ENCODE results near the gene MRPL55. TPM values are rescaled to one million over a fixed set of nuclear protein-coding genes. Genes with fewer than 3 reads are reported as not detected.

Gene MRPL55
- polyA plus RNA-seq, 1 donor (not counting 4 experiments of a cell fraction or from before 2014, with no cell fraction given) = 28.4 TPM

DNA sequence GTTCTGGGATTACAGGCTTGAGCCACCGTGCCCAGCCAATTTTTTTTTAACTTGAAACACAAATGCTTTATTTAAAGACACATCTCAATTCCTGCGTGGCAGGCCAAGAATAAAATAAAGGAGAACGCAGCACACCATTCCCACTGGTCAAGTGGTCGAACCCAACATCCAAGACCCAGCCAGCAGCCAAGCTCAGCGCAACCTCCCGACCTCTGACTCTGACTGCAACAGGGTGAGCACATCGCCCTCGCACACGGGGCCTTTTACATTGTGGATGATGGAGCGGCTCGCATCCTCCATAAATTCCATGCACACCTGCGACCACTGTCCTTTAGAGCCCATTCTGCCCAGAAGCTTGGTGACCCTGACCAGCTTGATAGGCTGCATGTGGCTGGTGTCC is 25.5 kb upstream of the MRPL55 start:
- DNase-seq (ENCODE audit: low read depth, low spot score) = no peak
- Histone ChIP-seq H3K4me1 (ENCODE audit: control insufficient read depth, extremely low read depth, insufficient read depth, low read length) (peaks cover 13% of the 10 kb centered on the region), H3K36me3 (ENCODE audit: control insufficient read depth in 2 of 2, extremely low read depth in 1 of 2, insufficient read depth in 2 of 2, low read length in 2 of 2) (no peaks in the 10 kb centered on the region), H3K9me1 (ENCODE audit: control insufficient read depth, extremely low read depth, insufficient read depth, low read length) (no peaks in the 10 kb centered on the region), H3K9ac (ENCODE audit: control insufficient read depth, extremely low read depth, insufficient read depth, low read length) (no peak overlapping the region), H3K9me3 (ENCODE audit: control insufficient read depth, low read depth, low read length) (no peaks in the 10 kb centered on the region), H3K27me3 (ENCODE audit: control insufficient read depth, extremely low read depth, insufficient read depth, low read length) (no peaks in the 10 kb centered on the region), H4K20me1 (ENCODE audit: control insufficient read depth, extremely low read depth, insufficient read depth, low read length) (no peaks in the 10 kb centered on the region), H3K4me2 (ENCODE audit: control insufficient read depth, extremely low read depth, insufficient read depth, low read depth, low read length) (no peak overlapping the region), H2AFZ (ENCODE audit: control insufficient read depth, low read length) (no peak overlapping the region), H3K4me3 (ENCODE audit: control insufficient read depth in 2 of 3, extremely low read depth in 1 of 3, insufficient read depth in 2 of 3, low read depth in 1 of 3, low read length in 3 of 3) (no peak overlapping the region), H3K27ac (ENCODE audit: control insufficient read depth, insufficient read depth, low read length) (no peak overlapping the region), H3K79me2 (ENCODE audit: control insufficient read depth, insufficient read depth, low read length) (no peaks in the 10 kb centered on the region)
- dilution Hi-C loops (cut with MboI; ENCODE audit: extremely low pct_ligation_motif_present, low sequenced_read_pairs) = no loop called here
- no peak for TF ChIP-seq EZH2 (IDR thresholded peaks at IDR 0.05; ENCODE audit: low read length)
- FAIRE-seq = no peak

GRCh38 chr1:228131766-228132165 is 22.7 kb upstream of the MRPL55 start:
- Histone ChIP-seq H3K9ac (ENCODE audit: control insufficient read depth, extremely low read depth, insufficient read depth, low read length) (no peak overlapping the region), H4K20me1 (ENCODE audit: control insufficient read depth, extremely low read depth, insufficient read depth, low read length) (no peaks in the 10 kb centered on the region), H3K9me1 (ENCODE audit: control insufficient read depth, extremely low read depth, insufficient read depth, low read length) (no peaks in the 10 kb centered on the region), H3K4me2 (ENCODE audit: control insufficient read depth, extremely low read depth, insufficient read depth, low read depth, low read length) (peak overlapping the region; percentile 72), H3K9me3 (ENCODE audit: control insufficient read depth, low read depth, low read length) (no peaks in the 10 kb centered on the region), H2AFZ (ENCODE audit: control insufficient read depth, low read length) (peak overlapping the region; percentile 15), H3K27me3 (ENCODE audit: control insufficient read depth, extremely low read depth, insufficient read depth, low read length) (no peaks in the 10 kb centered on the region), H3K4me3 (ENCODE audit: control insufficient read depth in 2 of 3, extremely low read depth in 1 of 3, insufficient read depth in 2 of 3, low read depth in 1 of 3, low read length in 3 of 3) (no peak overlapping the region), H3K79me2 (ENCODE audit: control insufficient read depth, insufficient read depth, low read length) (no peaks in the 10 kb centered on the region), H3K4me1 (ENCODE audit: control insufficient read depth, extremely low read depth, insufficient read depth, low read length) (peaks cover 10% of the 10 kb centered on the region), H3K27ac (ENCODE audit: control insufficient read depth, insufficient read depth, low read length) (peak overlapping the region; percentile 33), H3K36me3 (ENCODE audit: control insufficient read depth in 2 of 2, extremely low read depth in 1 of 2, insufficient read depth in 2 of 2, low read length in 2 of 2) (no peaks in the 10 kb centered on the region)
- dilution Hi-C loops (cut with MboI; ENCODE audit: extremely low pct_ligation_motif_present, low sequenced_read_pairs) = no loop called here
- TF ChIP-seq, protein P1, sequence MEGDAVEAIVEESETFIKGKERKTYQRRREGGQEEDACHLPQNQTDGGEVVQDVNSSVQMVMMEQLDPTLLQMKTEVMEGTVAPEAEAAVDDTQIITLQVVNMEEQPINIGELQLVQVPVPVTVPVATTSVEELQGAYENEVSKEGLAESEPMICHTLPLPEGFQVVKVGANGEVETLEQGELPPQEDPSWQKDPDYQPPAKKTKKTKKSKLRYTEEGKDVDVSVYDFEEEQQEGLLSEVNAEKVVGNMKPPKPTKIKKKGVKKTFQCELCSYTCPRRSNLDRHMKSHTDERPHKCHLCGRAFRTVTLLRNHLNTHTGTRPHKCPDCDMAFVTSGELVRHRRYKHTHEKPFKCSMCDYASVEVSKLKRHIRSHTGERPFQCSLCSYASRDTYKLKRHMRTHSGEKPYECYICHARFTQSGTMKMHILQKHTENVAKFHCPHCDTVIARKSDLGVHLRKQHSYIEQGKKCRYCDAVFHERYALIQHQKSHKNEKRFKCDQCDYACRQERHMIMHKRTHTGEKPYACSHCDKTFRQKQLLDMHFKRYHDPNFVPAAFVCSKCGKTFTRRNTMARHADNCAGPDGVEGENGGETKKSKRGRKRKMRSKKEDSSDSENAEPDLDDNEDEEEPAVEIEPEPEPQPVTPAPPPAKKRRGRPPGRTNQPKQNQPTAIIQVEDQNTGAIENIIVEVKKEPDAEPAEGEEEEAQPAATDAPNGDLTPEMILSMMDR (optimal IDR thresholded peaks at IDR 0.05 in 1 of 3, IDR thresholded peaks at IDR 0.05 in 1 of 3, conservative IDR thresholded peaks at IDR 0.05 in 1 of 3; ENCODE audit: extremely low read depth in 1 of 3, insufficient read depth in 2 of 3, low read length in 3 of 3) = no peak
- FAIRE-seq (no peak), DNase-seq (ENCODE audit: low read depth, low spot score) (no peak)

DNA sequence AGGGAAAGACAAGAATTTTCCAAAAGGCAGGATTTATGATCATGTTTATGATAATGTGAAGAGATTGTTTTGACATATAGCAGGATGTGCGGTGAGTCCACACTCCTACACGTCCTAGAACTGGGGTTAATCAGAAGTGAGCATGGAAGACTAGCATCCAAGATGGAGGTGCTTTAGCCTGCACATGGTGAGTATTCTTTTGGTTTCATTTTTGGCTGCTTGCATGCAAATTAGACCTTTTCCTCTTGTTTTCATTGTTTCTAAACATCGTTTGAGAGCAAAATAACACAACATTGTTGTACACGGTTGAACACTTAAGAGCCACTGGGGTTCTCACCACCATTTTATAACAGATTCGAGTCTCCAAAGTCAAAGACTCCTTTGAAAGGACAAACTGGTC is 16.1 kb upstream of the MRPL55 start:
- Histone ChIP-seq H3K9me1 (ENCODE audit: control insufficient read depth, extremely low read depth, insufficient read depth, low read length) (no peaks in the 10 kb centered on the region), H3K4me2 (ENCODE audit: control insufficient read depth, extremely low read depth, insufficient read depth, low read depth, low read length) (no peak overlapping the region), H3K27ac (ENCODE audit: control insufficient read depth, insufficient read depth, low read length) (no peak overlapping the region), H3K4me3 (ENCODE audit: control insufficient read depth in 2 of 3, extremely low read depth in 1 of 3, insufficient read depth in 2 of 3, low read depth in 1 of 3, low read length in 3 of 3) (no peak overlapping the region), H3K79me2 (ENCODE audit: control insufficient read depth, insufficient read depth, low read length) (no peaks in the 10 kb centered on the region), H4K20me1 (ENCODE audit: control insufficient read depth, extremely low read depth, insufficient read depth, low read length) (no peaks in the 10 kb centered on the region), H3K9ac (ENCODE audit: control insufficient read depth, extremely low read depth, insufficient read depth, low read length) (no peak overlapping the region), H3K9me3 (ENCODE audit: control insufficient read depth, low read depth, low read length) (no peaks in the 10 kb centered on the region), H3K27me3 (ENCODE audit: control insufficient read depth, extremely low read depth, insufficient read depth, low read length) (no peaks in the 10 kb centered on the region), H3K4me1 (ENCODE audit: control insufficient read depth, extremely low read depth, insufficient read depth, low read length) (peaks cover 13% of the 10 kb centered on the region), H3K36me3 (ENCODE audit: control insufficient read depth in 2 of 2, extremely low read depth in 1 of 2, insufficient read depth in 2 of 2, low read length in 2 of 2) (no peaks in the 10 kb centered on the region), H2AFZ (ENCODE audit: control insufficient read depth, low read length) (no peak overlapping the region)
- no peak for FAIRE-seq
- TF ChIP-seq, protein P1 (optimal IDR thresholded peaks at IDR 0.05 in 1 of 3, IDR thresholded peaks at IDR 0.05 in 1 of 3, conservative IDR thresholded peaks at IDR 0.05 in 1 of 3; ENCODE audit: extremely low read depth in 1 of 3, insufficient read depth in 2 of 3, low read length in 3 of 3) = no peak
- TF ChIP-seq EZH2 (IDR thresholded peaks at IDR 0.05; ENCODE audit: low read length) = no peak
- no peak for DNase-seq (ENCODE audit: low read depth, low spot score)
- dilution Hi-C loops (cut with MboI; ENCODE audit: extremely low pct_ligation_motif_present, low sequenced_read_pairs) = no loop called here

All from keratinocyte (primary cell).